Measurements from ENCODE around the gene SKAP1. TPM values are rescaled to one million over a fixed set of nuclear protein-coding genes. Genes with fewer than 3 reads are reported as not detected.

Gene SKAP1
- total RNA-seq, 1 donor from 2014 or later: 1.0 TPM

- H3K27ac ChIP-seq (ENCODE audit: low read depth, low read length): no peak overlapping the region
- peaks cover 19 to 42% (median 23%) of the 10 kb centered on the region in 3 donors for H3K27me3 ChIP-seq (ENCODE audit: control insufficient read depth in 3 of 3, insufficient read depth in 3 of 3, low read length in 3 of 3)
- H3K4me1 ChIP-seq (ENCODE audit: control insufficient read depth in 3 of 3, insufficient read depth in 3 of 3, low read length in 3 of 3): no peaks in the 10 kb centered on the region
- H3K9me3 ChIP-seq (ENCODE audit: control insufficient read depth in 3 of 3, low read length in 3 of 3): peaks cover 0 to 2% (median 0%) of the 10 kb centered on the region in 3 donors
- H3K4me3 ChIP-seq (ENCODE audit: low read length in 3 of 3): no peak overlapping the region
- no peaks in the 10 kb centered on the region for H3K36me3 ChIP-seq (ENCODE audit: control insufficient read depth in 3 of 3, insufficient read depth in 3 of 3, low read length in 3 of 3)
- H3K9ac ChIP-seq (ENCODE audit: low read depth in 1 of 3, low read length in 3 of 3): no peak overlapping the region
Observed at GRCh38 chr17:48311324-48311723, 118.7 kb downstream of the SKAP1 start.

- H3K36me3 ChIP-seq (ENCODE audit: control insufficient read depth in 3 of 3, insufficient read depth in 3 of 3, low read length in 3 of 3): no peaks in the 10 kb centered on the region
- H3K27me3 ChIP-seq (ENCODE audit: control insufficient read depth in 3 of 3, insufficient read depth in 3 of 3, low read length in 3 of 3): peaks cover 19 to 40% (median 20%) of the 10 kb centered on the region in 3 donors
- no peak overlapping the region for H3K27ac ChIP-seq (ENCODE audit: low read depth, low read length)
- H3K9me3 ChIP-seq (ENCODE audit: control insufficient read depth in 3 of 3, low read length in 3 of 3): peaks cover 0 to 2% (median 0%) of the 10 kb centered on the region in 3 donors
- no peak overlapping the region for H3K9ac ChIP-seq (ENCODE audit: low read depth in 1 of 3, low read length in 3 of 3)
- H3K4me1 ChIP-seq (ENCODE audit: control insufficient read depth in 3 of 3, insufficient read depth in 3 of 3, low read length in 3 of 3): no peaks in the 10 kb centered on the region
- no peak overlapping the region for H3K4me3 ChIP-seq (ENCODE audit: low read length in 3 of 3)
Observed at GRCh38 chr17:48310748-48311213, 119.2 kb downstream of the SKAP1 start.

- H3K27ac ChIP-seq (ENCODE audit: low read depth, low read length): no peak overlapping the region
- no peak overlapping the region for H3K4me3 ChIP-seq (ENCODE audit: low read length in 3 of 3)
- no peaks in the 10 kb centered on the region for H3K4me1 ChIP-seq (ENCODE audit: control insufficient read depth in 3 of 3, insufficient read depth in 3 of 3, low read length in 3 of 3)
- no peak overlapping the region for H3K9ac ChIP-seq (ENCODE audit: low read depth in 1 of 3, low read length in 3 of 3)
- peaks cover 0 to 2% (median 0%) of the 10 kb centered on the region in 3 donors for H3K9me3 ChIP-seq (ENCODE audit: control insufficient read depth in 3 of 3, low read length in 3 of 3)
- H3K27me3 ChIP-seq (ENCODE audit: control insufficient read depth in 3 of 3, insufficient read depth in 3 of 3, low read length in 3 of 3): peaks cover 19 to 46% (median 22%) of the 10 kb centered on the region in 3 donors
- no peaks in the 10 kb centered on the region for H3K36me3 ChIP-seq (ENCODE audit: control insufficient read depth in 3 of 3, insufficient read depth in 3 of 3, low read length in 3 of 3)
Observed at GRCh38 chr17:48308581-48308980, 121.4 kb downstream of the SKAP1 start.

GRCh38 chr17:48307814-48308411 is 122.1 kb downstream of the SKAP1 start:
- H3K27me3 ChIP-seq (ENCODE audit: control insufficient read depth in 3 of 3, insufficient read depth in 3 of 3, low read length in 3 of 3): peaks cover 19 to 46% (median 22%) of the 10 kb centered on the region in 3 donors
- H3K9ac ChIP-seq (ENCODE audit: low read depth in 1 of 3, low read length in 3 of 3): no peak overlapping the region
- no peak overlapping the region for H3K27ac ChIP-seq (ENCODE audit: low read depth, low read length)
- H3K36me3 ChIP-seq (ENCODE audit: control insufficient read depth in 3 of 3, insufficient read depth in 3 of 3, low read length in 3 of 3): no peaks in the 10 kb centered on the region
- H3K4me1 ChIP-seq (ENCODE audit: control insufficient read depth in 3 of 3, insufficient read depth in 3 of 3, low read length in 3 of 3): no peaks in the 10 kb centered on the region
- no peak overlapping the region for H3K4me3 ChIP-seq (ENCODE audit: low read length in 3 of 3)
- peaks cover 0 to 2% (median 0%) of the 10 kb centered on the region in 3 donors for H3K9me3 ChIP-seq (ENCODE audit: control insufficient read depth in 3 of 3, low read length in 3 of 3)

GRCh38 chr17:48307255-48307654 is 122.8 kb downstream of the SKAP1 start:
- H3K27me3 ChIP-seq (ENCODE audit: control insufficient read depth in 3 of 3, insufficient read depth in 3 of 3, low read length in 3 of 3): peaks cover 17 to 46% (median 19%) of the 10 kb centered on the region in 3 donors
- H3K9me3 ChIP-seq (ENCODE audit: control insufficient read depth in 3 of 3, low read length in 3 of 3): peaks cover 0 to 2% (median 0%) of the 10 kb centered on the region in 3 donors
- H3K9ac ChIP-seq (ENCODE audit: low read depth in 1 of 3, low read length in 3 of 3): no peak overlapping the region
- no peak overlapping the region for H3K27ac ChIP-seq (ENCODE audit: low read depth, low read length)
- H3K4me1 ChIP-seq (ENCODE audit: control insufficient read depth in 3 of 3, insufficient read depth in 3 of 3, low read length in 3 of 3): no peaks in the 10 kb centered on the region
- no peaks in the 10 kb centered on the region for H3K36me3 ChIP-seq (ENCODE audit: control insufficient read depth in 3 of 3, insufficient read depth in 3 of 3, low read length in 3 of 3)
- no peak overlapping the region for H3K4me3 ChIP-seq (ENCODE audit: low read length in 3 of 3)

GRCh38 chr17:48301002-48301401 is 129.0 kb downstream of the SKAP1 start:
- H3K27me3 ChIP-seq (ENCODE audit: control insufficient read depth in 3 of 3, insufficient read depth in 3 of 3, low read length in 3 of 3): peaks cover 0 to 12% (median 5%) of the 10 kb centered on the region in 3 donors
- no peaks in the 10 kb centered on the region for H3K9me3 ChIP-seq (ENCODE audit: control insufficient read depth in 3 of 3, low read length in 3 of 3)
- no peak overlapping the region for H3K4me3 ChIP-seq (ENCODE audit: low read length in 3 of 3)
- no peaks in the 10 kb centered on the region for H3K4me1 ChIP-seq (ENCODE audit: control insufficient read depth in 3 of 3, insufficient read depth in 3 of 3, low read length in 3 of 3)
- H3K36me3 ChIP-seq (ENCODE audit: control insufficient read depth in 3 of 3, insufficient read depth in 3 of 3, low read length in 3 of 3): no peaks in the 10 kb centered on the region
- no peak overlapping the region for H3K27ac ChIP-seq (ENCODE audit: low read depth, low read length)
- no peak overlapping the region for H3K9ac ChIP-seq (ENCODE audit: low read depth in 1 of 3, low read length in 3 of 3)

GRCh38 chr17:48299760-48300159 is 130.3 kb downstream of the SKAP1 start:
- Histone ChIP-seq H3K36me3 (ENCODE audit: control insufficient read depth in 3 of 3, insufficient read depth in 3 of 3, low read length in 3 of 3) (no peaks in the 10 kb centered on the region), H3K27ac (ENCODE audit: low read depth, low read length) (no peak overlapping the region), H3K4me1 (ENCODE audit: control insufficient read depth in 3 of 3, insufficient read depth in 3 of 3, low read length in 3 of 3) (no peaks in the 10 kb centered on the region), H3K4me3 (ENCODE audit: low read length in 3 of 3) (no peak overlapping the region), H3K9ac (ENCODE audit: low read depth in 1 of 3, low read length in 3 of 3) (no peak overlapping the region), H3K9me3 (ENCODE audit: control insufficient read depth in 3 of 3, low read length in 3 of 3) (no peaks in the 10 kb centered on the region), H3K27me3 (ENCODE audit: control insufficient read depth in 3 of 3, insufficient read depth in 3 of 3, low read length in 3 of 3) (peaks cover 0 to 8% (median 0%) of the 10 kb centered on the region in 3 donors)

- no peak overlapping the region for H3K4me3 ChIP-seq (ENCODE audit: low read length in 3 of 3)
- H3K9ac ChIP-seq (ENCODE audit: low read depth in 1 of 3, low read length in 3 of 3): no peak overlapping the region
- no peaks in the 10 kb centered on the region for H3K9me3 ChIP-seq (ENCODE audit: control insufficient read depth in 3 of 3, low read length in 3 of 3)
- H3K36me3 ChIP-seq (ENCODE audit: control insufficient read depth in 3 of 3, insufficient read depth in 3 of 3, low read length in 3 of 3): no peaks in the 10 kb centered on the region
- no peak overlapping the region for H3K27ac ChIP-seq (ENCODE audit: low read depth, low read length)
- no peaks in the 10 kb centered on the region for H3K4me1 ChIP-seq (ENCODE audit: control insufficient read depth in 3 of 3, insufficient read depth in 3 of 3, low read length in 3 of 3)
- H3K27me3 ChIP-seq (ENCODE audit: control insufficient read depth in 3 of 3, insufficient read depth in 3 of 3, low read length in 3 of 3): peaks cover 0 to 3% (median 0%) of the 10 kb centered on the region in 3 donors
Observed at GRCh38 chr17:48297825-48298224, 132.2 kb downstream of the SKAP1 start.

GRCh38 chr17:48296453-48296852 is 133.6 kb downstream of the SKAP1 start:
- H3K27ac ChIP-seq (ENCODE audit: low read depth, low read length): no peak overlapping the region
- no peaks in the 10 kb centered on the region for H3K9me3 ChIP-seq (ENCODE audit: control insufficient read depth in 3 of 3, low read length in 3 of 3)
- no peak overlapping the region for H3K4me3 ChIP-seq (ENCODE audit: low read length in 3 of 3)
- H3K27me3 ChIP-seq (ENCODE audit: control insufficient read depth in 3 of 3, insufficient read depth in 3 of 3, low read length in 3 of 3): peaks cover 0 to 3% (median 0%) of the 10 kb centered on the region in 3 donors
- no peaks in the 10 kb centered on the region for H3K4me1 ChIP-seq (ENCODE audit: control insufficient read depth in 3 of 3, insufficient read depth in 3 of 3, low read length in 3 of 3)
- H3K9ac ChIP-seq (ENCODE audit: low read depth in 1 of 3, low read length in 3 of 3): no peak overlapping the region
- no peaks in the 10 kb centered on the region for H3K36me3 ChIP-seq (ENCODE audit: control insufficient read depth in 3 of 3, insufficient read depth in 3 of 3, low read length in 3 of 3)

- H3K27ac ChIP-seq (ENCODE audit: low read depth, low read length): no peak overlapping the region
- no peak overlapping the region for H3K9ac ChIP-seq (ENCODE audit: low read depth in 1 of 3, low read length in 3 of 3)
- no peaks in the 10 kb centered on the region for H3K36me3 ChIP-seq (ENCODE audit: control insufficient read depth in 3 of 3, insufficient read depth in 3 of 3, low read length in 3 of 3)
- H3K4me3 ChIP-seq (ENCODE audit: low read length in 3 of 3): no peak overlapping the region
- peaks cover 0 to 6% (median 3%) of the 10 kb centered on the region in 3 donors for H3K27me3 ChIP-seq (ENCODE audit: control insufficient read depth in 3 of 3, insufficient read depth in 3 of 3, low read length in 3 of 3)
- H3K9me3 ChIP-seq (ENCODE audit: control insufficient read depth in 3 of 3, low read length in 3 of 3): no peaks in the 10 kb centered on the region
- H3K4me1 ChIP-seq (ENCODE audit: control insufficient read depth in 3 of 3, insufficient read depth in 3 of 3, low read length in 3 of 3): no peaks in the 10 kb centered on the region
Observed at GRCh38 chr17:48295362-48296288, 134.4 kb downstream of the SKAP1 start.
